Trophoblast cell (in vitro differentiated cells and primary cell): ENCODE data around the gene GARNL3.
A peak's percentile ranks its signal among the peaks of the same experiment; 100 is the strongest.

Source experiments
- DNase-seq, 2 donors: peaks; one replicate each; pipeline ENCODE4 v3.0.0-alpha.2; 2016
- H2AFZ ChIP-seq: 2 replicates; pipeline ENCODE4 v1.6.1; 2013; ENCODE audit warnings: low read length, moderate library complexity, mild to moderate bottlenecking; ENCODE audit not compliant: insufficient read depth, poor library complexity
- H2AK5ac ChIP-seq: 2 replicates; pipeline ENCODE4 v1.6.1; 2013; ENCODE audit warnings: mild to moderate bottlenecking, low read length
- H2BK120ac ChIP-seq: 2 replicates; pipeline ENCODE4 v1.6.1; 2013; ENCODE audit warnings: low read length, mild to moderate bottlenecking, moderate library complexity; ENCODE audit not compliant: insufficient read depth, poor library complexity
- H2BK12ac ChIP-seq: 2 replicates; pipeline ENCODE4 v1.6.1; 2013; ENCODE audit warnings: mild to moderate bottlenecking, low read length, moderate library complexity
- H2BK5ac ChIP-seq: 2 replicates; pipeline ENCODE4 v1.6.1; 2013; ENCODE audit warnings: low read length, low read depth, moderate library complexity, mild to moderate bottlenecking; ENCODE audit not compliant: poor library complexity
- H3K14ac ChIP-seq: 2 replicates; pipeline ENCODE4 v1.6.1; 2013; ENCODE audit warnings: mild to moderate bottlenecking, low read length
- H3K18ac ChIP-seq: 2 replicates; pipeline ENCODE4 v1.6.1; 2013; ENCODE audit warnings: mild to moderate bottlenecking, low read length
- H3K23ac ChIP-seq: 2 replicates; pipeline ENCODE4 v1.6.1; 2013; ENCODE audit warnings: low read length
- H3K27ac ChIP-seq: 2 replicates; pipeline ENCODE4 v1.5.1; 2013; ENCODE audit warnings: low read depth, mild to moderate bottlenecking, inconsistent platforms, low read length, moderate library complexity
- H3K27me3 ChIP-seq: 2 replicates; pipeline ENCODE4 v1.6.1; 2013; ENCODE audit warnings: inconsistent platforms, mild to moderate bottlenecking, low read length, moderate library complexity; ENCODE audit not compliant: insufficient read depth
- H3K36me3 ChIP-seq, 2 experiments: 1 replicate in 1 of 2; 2 replicates in 1 of 2; pipeline ENCODE4 v1.6.1; 2013; ENCODE audit warnings: low read length in 2 of 2, mild to moderate bottlenecking in 2 of 2, moderate library complexity in 1 of 2; ENCODE audit not compliant: insufficient read depth in 2 of 2, control insufficient read depth in 1 of 2
- H3K4ac ChIP-seq: 2 replicates; pipeline ENCODE4 v1.6.1; 2013; ENCODE audit warnings: low read depth, mild to moderate bottlenecking, low read length, moderate library complexity
- H3K4me1 ChIP-seq, 2 experiments: 1 replicate in 1 of 2; 2 replicates in 1 of 2; pipeline ENCODE4 v1.6.1; 2013; ENCODE audit warnings: low read length in 2 of 2, mild to moderate bottlenecking in 2 of 2, moderate library complexity in 1 of 2; ENCODE audit not compliant: insufficient read depth in 2 of 2, control insufficient read depth in 1 of 2
- H3K4me2 ChIP-seq: 2 replicates; pipeline ENCODE4 v1.6.1; 2013; ENCODE audit warnings: inconsistent platforms, mild to moderate bottlenecking, low read length, moderate library complexity
- H3K4me3 ChIP-seq: 2 replicates; pipeline ENCODE4 v1.5.1; 2013; ENCODE audit warnings: mild to moderate bottlenecking, low read depth, low read length, inconsistent platforms
- H3K79me1 ChIP-seq: one replicate; pipeline ENCODE4 v1.6.1; 2013; ENCODE audit warnings: low read length
- H3K79me2 ChIP-seq: 2 replicates; pipeline ENCODE4 v1.6.1; 2013; ENCODE audit warnings: low read length, mild to moderate bottlenecking; ENCODE audit not compliant: control insufficient read depth, insufficient read depth, poor library complexity
- H3K9ac ChIP-seq: 2 replicates; pipeline ENCODE4 v1.6.1; 2013; ENCODE audit warnings: mild to moderate bottlenecking, low read length
- H3K9me3 ChIP-seq: 2 replicates; pipeline ENCODE4 v1.6.1; 2013; ENCODE audit warnings: low read depth, mild to moderate bottlenecking, control low read depth, inconsistent platforms, low read length; ENCODE audit not compliant: insufficient read depth
- H4K12ac ChIP-seq: 2 replicates; pipeline ENCODE4 v1.6.1; 2013; ENCODE audit warnings: low read depth, mild to moderate bottlenecking, low read length, moderate library complexity
- H4K8ac ChIP-seq: 2 replicates; pipeline ENCODE4 v1.6.1; 2013; ENCODE audit warnings: low read depth, mild to moderate bottlenecking, low read length, moderate library complexity
- H4K91ac ChIP-seq: one replicate; pipeline ENCODE4 v1.6.1; 2013; ENCODE audit warnings: low read depth, mild to moderate bottlenecking, low read length, moderate library complexity
- WGBS: extraction: QIAGEN DNeasy Blood & Tissue Kit; methylation state at CpG from one replicate; pipeline ENCODE4 v1.1.7; 2013; ENCODE audit warnings: missing lambda C conversion rate; ENCODE audit not compliant: insufficient read length, insufficient coverage; ENCODE audit errors: extremely low coverage; 5-methylcytosine and 5-hydroxymethylcytosine counted together

GARNL3 gene

DNA sequence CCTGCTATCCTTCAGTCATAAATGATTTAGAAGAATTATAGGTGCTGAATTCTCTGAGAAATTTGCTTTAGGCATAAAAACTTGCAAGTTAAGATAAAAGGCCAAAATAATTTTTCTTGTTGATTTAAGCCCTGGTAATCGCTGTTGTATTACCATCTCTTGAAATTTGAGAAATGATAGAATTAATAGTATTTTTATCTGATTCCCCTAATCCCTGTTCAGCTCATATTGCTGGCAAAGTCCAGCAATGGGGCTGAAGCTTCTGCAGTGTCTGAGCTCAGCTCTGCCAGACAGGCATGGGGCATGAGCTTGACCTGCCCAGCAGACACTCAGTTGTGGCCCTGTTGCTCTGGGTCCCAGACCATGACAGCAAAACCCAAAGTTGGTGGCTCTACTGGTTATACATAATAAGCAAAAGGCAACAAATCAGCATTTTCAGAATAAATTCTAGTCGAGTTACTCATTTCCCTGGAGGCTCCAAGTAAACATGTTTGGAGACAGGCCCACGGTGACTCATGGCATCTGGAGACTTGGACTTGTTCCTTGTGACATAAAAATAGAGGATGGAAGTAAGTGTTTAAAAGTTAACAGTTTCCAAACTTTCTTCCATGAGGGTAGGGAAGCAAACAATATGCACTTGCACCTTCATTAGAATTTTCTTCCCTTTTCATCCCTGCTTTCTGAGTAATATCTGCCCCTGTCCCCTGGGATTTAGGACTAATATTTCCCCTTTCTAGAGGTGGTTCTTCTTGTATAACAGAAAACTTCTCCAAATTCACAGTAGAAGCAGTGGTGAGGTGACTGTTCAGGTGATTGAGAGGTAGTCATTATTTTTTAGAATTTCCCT is 72.2 kb downstream of the GARNL3 start:
- Histone ChIP-seq H3K18ac (peak overlapping the region; percentile 45), H4K91ac (no peak overlapping the region), H2BK120ac (no peak overlapping the region), H3K9me3 (no peaks in the 10 kb centered on the region), H2BK12ac (no peak overlapping the region), H3K4me2 (peak overlapping the region; percentile 35), H4K12ac (no peak overlapping the region), H2BK5ac (no peak overlapping the region), H3K4ac (no peak overlapping the region), H3K14ac (no peak overlapping the region), H3K79me2 (no peaks in the 10 kb centered on the region), H3K79me1 (peaks cover 7% of the 10 kb centered on the region), H3K4me3 (no peak overlapping the region), H2AK5ac (no peak overlapping the region), H3K23ac (no peak overlapping the region), H3K27ac (peak overlapping the region; percentile 69), H3K9ac (no peak overlapping the region), H4K8ac (no peak overlapping the region), H3K36me3 (no peaks in the 10 kb centered on the region), H3K4me1 (peaks cover 10 to 23% of the 10 kb centered on the region in 2 experiments), H2AFZ (no peak overlapping the region), H3K27me3 (no peaks in the 10 kb centered on the region)
- no CpG with 5 or more reads among the region's 3 CpGs for WGBS
- DNase-seq: peak; percentile 82 to 96

DNA sequence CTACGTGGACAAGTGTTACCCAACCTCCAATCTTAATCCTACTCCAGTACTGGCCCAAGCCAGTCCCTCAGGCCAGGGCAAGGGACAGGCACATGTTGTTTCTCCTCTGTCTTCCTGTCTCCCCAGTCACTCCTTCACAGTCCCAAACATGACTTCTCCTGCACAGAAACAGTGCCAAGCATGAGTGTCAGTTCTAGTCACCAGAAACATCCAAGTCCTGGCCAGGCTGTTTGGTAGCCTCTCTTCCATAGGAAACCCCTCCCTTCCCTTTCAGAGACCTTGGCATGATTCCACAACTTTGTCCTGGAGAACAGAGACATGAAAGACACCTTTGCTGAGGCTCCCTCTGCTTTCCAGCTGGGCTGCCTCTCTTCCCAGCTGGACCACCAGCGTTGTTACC is 76.1 kb downstream of the GARNL3 start:
- no peak overlapping the region for H3K14ac ChIP-seq
- H4K91ac ChIP-seq: no peak overlapping the region
- no peak overlapping the region for H3K4ac ChIP-seq
- H4K8ac ChIP-seq: no peak overlapping the region
- no peak overlapping the region for H2BK5ac ChIP-seq
- no peaks in the 10 kb centered on the region for H3K27me3 ChIP-seq
- H3K4me3 ChIP-seq: peak overlapping the region; percentile 19
- H3K9ac ChIP-seq: no peak overlapping the region
- H3K23ac ChIP-seq: no peak overlapping the region
- no peak overlapping the region for H2AFZ ChIP-seq
- no peak overlapping the region for H3K4me2 ChIP-seq
- peak overlapping the region; percentile 8 for H2BK12ac ChIP-seq
- DNase-seq: no peak
- H3K18ac ChIP-seq: no peak overlapping the region
- H3K27ac ChIP-seq: no peak overlapping the region
- no peak overlapping the region for H2BK120ac ChIP-seq
- peaks cover 11 to 17% of the 10 kb centered on the region in 2 experiments for H3K4me1 ChIP-seq
- H3K9me3 ChIP-seq: no peaks in the 10 kb centered on the region
- no CpG with 5 or more reads among the region's 2 CpGs for WGBS
- H2AK5ac ChIP-seq: no peak overlapping the region
- peaks cover 7% of the 10 kb centered on the region for H3K79me1 ChIP-seq
- no peak overlapping the region for H4K12ac ChIP-seq
- H3K79me2 ChIP-seq: no peaks in the 10 kb centered on the region
- H3K36me3 ChIP-seq: no peaks in the 10 kb centered on the region

DNA sequence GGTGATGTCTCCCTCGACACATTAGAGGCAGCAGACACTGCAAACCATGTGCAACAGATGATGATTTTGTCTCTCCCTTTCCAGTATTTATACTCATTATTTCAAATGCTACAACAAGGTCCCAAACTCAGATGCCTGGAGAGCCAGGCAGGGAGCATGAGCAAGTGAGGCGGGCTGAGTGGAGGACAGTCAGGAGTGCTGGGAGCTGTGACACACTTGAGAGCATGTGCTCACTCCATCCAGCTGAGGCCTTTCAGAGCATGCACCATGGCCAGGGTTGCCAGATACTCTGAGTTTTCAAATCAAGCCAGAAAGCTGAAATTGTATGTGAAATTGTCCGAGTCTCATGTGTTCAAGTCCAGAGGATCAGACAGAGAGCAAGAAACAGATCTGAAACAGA is 76.6 kb downstream of the GARNL3 start:
- H2BK120ac ChIP-seq: no peak overlapping the region
- H3K27me3 ChIP-seq: no peaks in the 10 kb centered on the region
- no peaks in the 10 kb centered on the region for H3K9me3 ChIP-seq
- H3K14ac ChIP-seq: no peak overlapping the region
- H3K79me1 ChIP-seq: peaks cover 4% of the 10 kb centered on the region
- H3K9ac ChIP-seq: no peak overlapping the region
- H3K4me2 ChIP-seq: no peak overlapping the region
- H3K79me2 ChIP-seq: no peaks in the 10 kb centered on the region
- no peak overlapping the region for H2AFZ ChIP-seq
- H3K4ac ChIP-seq: no peak overlapping the region
- no peak overlapping the region for H4K91ac ChIP-seq
- H2BK12ac ChIP-seq: no peak overlapping the region
- H3K4me1 ChIP-seq: peaks cover 11 to 13% of the 10 kb centered on the region in 2 experiments
- no peak for DNase-seq
- H4K12ac ChIP-seq: no peak overlapping the region
- no peak overlapping the region for H3K18ac ChIP-seq
- no peak overlapping the region for H3K4me3 ChIP-seq
- H3K23ac ChIP-seq: no peak overlapping the region
- no peak overlapping the region for H4K8ac ChIP-seq
- WGBS: no CpG with 5 or more reads among the region's 3 CpGs
- H3K36me3 ChIP-seq: no peaks in the 10 kb centered on the region
- H3K27ac ChIP-seq: no peak overlapping the region
- no peak overlapping the region for H2AK5ac ChIP-seq
- H2BK5ac ChIP-seq: no peak overlapping the region

DNA sequence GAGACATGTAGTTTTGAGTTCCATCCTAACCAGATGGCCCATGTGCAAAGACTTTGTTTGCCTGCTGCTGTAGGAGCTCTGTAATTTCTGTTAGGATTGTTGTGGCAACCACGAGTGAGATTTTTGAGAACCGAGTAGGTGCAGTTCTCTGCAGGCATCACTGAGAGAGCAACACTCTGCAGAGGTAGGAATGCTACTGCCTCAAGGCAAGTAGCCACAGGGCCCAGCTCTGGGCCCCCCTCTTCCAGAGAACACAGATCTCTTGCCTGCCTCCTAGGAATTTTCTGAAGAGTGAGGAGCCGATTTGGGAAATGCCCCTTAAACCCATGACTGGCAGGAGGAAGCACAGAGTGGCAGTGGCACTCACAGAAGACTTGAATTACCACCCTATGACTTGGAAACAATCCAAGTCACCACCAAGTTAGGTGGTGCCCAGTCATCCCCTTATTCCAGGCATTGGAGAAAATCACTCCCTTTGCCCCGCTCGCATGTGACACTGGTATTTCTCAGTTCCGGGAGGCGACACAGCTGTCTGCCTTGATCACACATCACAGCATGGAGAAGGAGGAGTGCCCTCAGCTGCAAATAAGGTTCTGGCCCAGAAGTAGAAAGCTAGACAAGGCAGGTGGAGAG is 79.9 kb downstream of the GARNL3 start:
- Histone ChIP-seq H3K4me3 (no peak overlapping the region), H2BK5ac (no peak overlapping the region), H3K27ac (no peak overlapping the region), H3K14ac (no peak overlapping the region), H3K4ac (no peak overlapping the region), H3K79me2 (no peaks in the 10 kb centered on the region), H3K9me3 (no peaks in the 10 kb centered on the region), H4K12ac (no peak overlapping the region), H3K79me1 (no peaks in the 10 kb centered on the region), H2BK12ac (no peak overlapping the region), H2AK5ac (no peak overlapping the region), H2BK120ac (no peak overlapping the region), H2AFZ (no peak overlapping the region), H3K27me3 (no peaks in the 10 kb centered on the region), H3K36me3 (no peaks in the 10 kb centered on the region), H3K23ac (no peak overlapping the region), H3K4me2 (no peak overlapping the region), H3K4me1 (peaks cover 5 to 7% of the 10 kb centered on the region in 2 experiments), H3K9ac (no peak overlapping the region), H4K91ac (no peak overlapping the region), H3K18ac (no peak overlapping the region), H4K8ac (no peak overlapping the region)
- peak; percentile 68 to 89 for DNase-seq
- WGBS: no CpG with 5 or more reads among the region's 7 CpGs
